HCT116 (cell line): ENCODE measurements around the gene RBCK1. TPM values are rescaled to one million over a fixed set of nuclear protein-coding genes. Genes with fewer than 3 reads are reported as not detected.

Experiments used
- ATAC-seq: fragments of 200-7000 bp; cut with Tn5 transposase; 2 replicates; pipeline ENCODE4 v1.9.1; 2020; ENCODE audit warnings: mild to moderate bottlenecking, moderate library complexity
- BruUV-seq: library from RNA; stranded (reverse); fragments of 400-500 nt; replicated peaks from 2 replicates; lab custom pipeline; 2021; lab: Mats Ljungman, UMichigan
- CTCF ChIA-PET: fragments of 300-600 bp; sonication (Branson Sonifier 250); formaldehyde crosslinking; loops from one replicate; lab custom pipeline; 2021; ENCODE audit warnings: antibody characterized with exemption; lab: Charles Lee
- POLR2A ChIA-PET: fragments of 300-600, 350-600 bp; sonication (Branson Sonifier 250); formaldehyde crosslinking; loops from one replicate; lab custom pipeline; 2021; ENCODE audit warnings: antibody characterized with exemption; lab: Charles Lee
- RAD21 ChIA-PET, 2 experiments: fragments of 300-600 bp; sonication (Branson Sonifier 250); formaldehyde crosslinking; loops; one replicate each; lab custom pipeline; 2023; ENCODE audit warnings: low total read pairs in 2 of 2; ENCODE audit not compliant: uncharacterized antibody in 2 of 2, unreplicated experiment in 2 of 2, low non-redundant PET in 1 of 2; lab: Charles Lee
- DNase-seq: peaks from one replicate; pipeline ENCODE4 v3.0.0-alpha.2; 2010; ENCODE audit warnings: low read depth, low spot score
- H2AFZ ChIP-seq: fragments of 200-600 bp; shearing (Covaris generic), sonication (generic); 2 replicates; pipeline ENCODE4 v1.6.1; 2017; ENCODE audit warnings: low read depth, mixed run types, mixed read lengths, antibody characterized with exemption, low read length; ENCODE audit not compliant: poor library complexity, severe bottlenecking
- H3K27ac ChIP-seq: 2 replicates; pipeline ENCODE4 v1.5.1; 2012; ENCODE audit warnings: low read depth, low read length
- H3K27me3 ChIP-seq: fragments of 200-600 bp; sonication (generic); 2 replicates; pipeline ENCODE4 v1.6.1; 2016; ENCODE audit warnings: mixed run types, low read length, mixed read lengths; ENCODE audit not compliant: insufficient read depth
- H3K36me3 ChIP-seq, 2 experiments: fragments of 200-500 bp in 1 of 2; fragments of 200-600 bp in 1 of 2; sonication (Bioruptor generic) in 1 of 2; sonication (generic) in 1 of 2; 2 replicates each; pipeline versions ENCODE4 v1.5.1 to v1.6.1; 2014 to 2016; ENCODE audit warnings: low read length in 2 of 2, inconsistent platforms in 1 of 2, mixed read lengths in 1 of 2, mixed run types in 1 of 2; ENCODE audit not compliant: insufficient read depth in 2 of 2, control insufficient read depth in 1 of 2
- H3K4me1 ChIP-seq, 2 experiments: fragments of 200-600 bp in 1 of 2; sonication (generic) in 1 of 2; 2 replicates each; pipeline versions ENCODE4 v1.5.1 to v1.6.1; 2012 to 2017; ENCODE audit warnings: low read length in 2 of 2, inconsistent platforms in 1 of 2, mild to moderate bottlenecking in 1 of 2, mixed read lengths in 1 of 2, mixed run types in 1 of 2, moderate library complexity in 1 of 2; ENCODE audit not compliant: insufficient read depth in 2 of 2, control insufficient read depth in 1 of 2
- H3K4me2 ChIP-seq: fragments of 200-600 bp; sonication (generic); 2 replicates; pipeline ENCODE4 v1.6.1; 2017; ENCODE audit warnings: mixed run types, low read length, mixed read lengths
- H3K4me3 ChIP-seq, 2 experiments: fragments of 200-600 bp in 1 of 2; sonication (generic) in 1 of 2; replicated peaks in 1 of 2; 2 replicates each; pipeline ENCODE4 v1.5.1; 2011 to 2016; ENCODE audit warnings: low read length in 2 of 2, control low read depth in 1 of 2, low read depth in 1 of 2, mild to moderate bottlenecking in 1 of 2, mixed read lengths in 1 of 2, mixed run types in 1 of 2
- H3K79me2 ChIP-seq: fragments of 200-600 bp; sonication (generic); 2 replicates; pipeline ENCODE4 v1.6.1; 2017; ENCODE audit warnings: mild to moderate bottlenecking, mixed run types, low read length, moderate library complexity, mixed read lengths; ENCODE audit not compliant: insufficient read depth
- H3K9ac ChIP-seq: fragments of 200-600 bp; sonication (generic); 2 replicates; pipeline ENCODE4 v1.6.1; 2016; ENCODE audit warnings: low read length, mixed read lengths
- H3K9me2 ChIP-seq: fragments of 200-600 bp; sonication (generic), shearing (Covaris generic); 2 replicates; pipeline ENCODE4 v1.6.1; 2017; ENCODE audit warnings: mixed run types, mild to moderate bottlenecking, moderate library complexity; ENCODE audit not compliant: insufficient read depth
- H3K9me3 ChIP-seq, 2 experiments: fragments of 200-500 bp in 1 of 2; fragments of 200-600 bp in 1 of 2; sonication (Bioruptor generic) in 1 of 2; sonication (generic) in 1 of 2; 2 replicates each; pipeline ENCODE4 v1.6.1; 2014 to 2017; ENCODE audit warnings: low read length in 2 of 2, mixed read lengths in 2 of 2, inconsistent platforms in 1 of 2, low read depth in 1 of 2, mild to moderate bottlenecking in 1 of 2, mixed run types in 1 of 2, moderate library complexity in 1 of 2; ENCODE audit not compliant: control insufficient read depth in 1 of 2, insufficient read depth in 1 of 2
- H4K20me1 ChIP-seq: fragments of 200-600 bp; sonication (generic), shearing (Covaris generic); 2 replicates; pipeline ENCODE4 v1.6.1; 2017; ENCODE audit warnings: mixed run types, mild to moderate bottlenecking, moderate library complexity; ENCODE audit not compliant: insufficient read depth
- CBX3 ChIP-seq: IDR thresholded peaks from 2 replicates; pipeline ENCODE4 v1.6.1; 2012; ENCODE audit warnings: low read depth
- CEBPB ChIP-seq: IDR thresholded peaks from 2 replicates; pipeline ENCODE4 v1.6.1; 2012; ENCODE audit warnings: low read depth
- EGR1 ChIP-seq: IDR thresholded peaks from 2 replicates; pipeline ENCODE4 v1.6.1; 2012; ENCODE audit warnings: low read depth
- EZH2 ChIP-seq: fragments of 200-600 bp; sonication (generic); IDR thresholded peaks from 2 replicates; pipeline ENCODE4 v1.6.1; 2017; ENCODE audit warnings: antibody characterized with exemption, mixed run types
- FOSL1 ChIP-seq: IDR thresholded peaks from 2 replicates; pipeline ENCODE4 v1.6.1; 2012; ENCODE audit warnings: low read depth
- JUND ChIP-seq: IDR thresholded peaks from 2 replicates; pipeline ENCODE4 v1.6.1; 2012
- POLR2A ChIP-seq: IDR thresholded peaks from 2 replicates; pipeline ENCODE4 v1.7.0; 2011; ENCODE audit warnings: borderline replicate concordance; ENCODE audit not compliant: insufficient read depth, insufficient read length; ENCODE audit errors: extremely low read depth
- POLR2AphosphoS5 ChIP-seq: IDR thresholded peaks from 2 replicates; pipeline ENCODE4 v1.6.1; 2011; ENCODE audit warnings: mild to moderate bottlenecking, low read depth, low read length, moderate library complexity
- SIN3A ChIP-seq: IDR thresholded peaks from 2 replicates; pipeline ENCODE4 v1.6.1; 2012; ENCODE audit warnings: low read depth
- SP1 ChIP-seq: IDR thresholded peaks from 2 replicates; pipeline ENCODE4 v1.6.1; 2012; ENCODE audit warnings: low read depth
- SRF ChIP-seq: IDR thresholded peaks from 2 replicates; pipeline ENCODE4 v1.6.1; 2012; ENCODE audit warnings: low read depth
- TCF7L2 ChIP-seq: IDR thresholded peaks from 2 replicates; pipeline ENCODE4 v1.7.0; 2011; ENCODE audit warnings: borderline replicate concordance, inconsistent platforms; ENCODE audit not compliant: insufficient read depth, insufficient read length; ENCODE audit errors: extremely low read depth
- YY1 ChIP-seq: IDR thresholded peaks from 2 replicates; pipeline ENCODE4 v1.6.1; 2011; ENCODE audit warnings: low read length, low read depth, moderate library complexity, mild to moderate bottlenecking; ENCODE audit not compliant: insufficient replicate concordance; ENCODE audit errors: extremely low read depth
- ZNF274 ChIP-seq: fragments of 200-500 bp; sonication (Bioruptor generic); IDR thresholded peaks from 2 replicates; pipeline ENCODE4 v1.6.1; 2014; ENCODE audit warnings: mild to moderate bottlenecking, low read depth, low read length, inconsistent platforms
- intact Hi-C: fragments of 100-400 bp; cut with micrococcal nuclease; formaldehyde crosslinking; loops from 2 replicates; pipeline ENCODE4 v1.10.0; 2022
- total RNA-seq: library from RNA; stranded (reverse); gene quantifications from one replicate; pipeline ENCODE4 v1.2.1, GENCODE V29; 2021; ENCODE audit not compliant: unreplicated experiment
- TF ChIP-seq, protein P1 (sequence below): IDR thresholded peaks from 2 replicates; pipeline ENCODE4 v1.6.1; 2012

Gene RBCK1
- total RNA-seq, 1 experiment from 2014 or later, result 180 TPM

DNA sequence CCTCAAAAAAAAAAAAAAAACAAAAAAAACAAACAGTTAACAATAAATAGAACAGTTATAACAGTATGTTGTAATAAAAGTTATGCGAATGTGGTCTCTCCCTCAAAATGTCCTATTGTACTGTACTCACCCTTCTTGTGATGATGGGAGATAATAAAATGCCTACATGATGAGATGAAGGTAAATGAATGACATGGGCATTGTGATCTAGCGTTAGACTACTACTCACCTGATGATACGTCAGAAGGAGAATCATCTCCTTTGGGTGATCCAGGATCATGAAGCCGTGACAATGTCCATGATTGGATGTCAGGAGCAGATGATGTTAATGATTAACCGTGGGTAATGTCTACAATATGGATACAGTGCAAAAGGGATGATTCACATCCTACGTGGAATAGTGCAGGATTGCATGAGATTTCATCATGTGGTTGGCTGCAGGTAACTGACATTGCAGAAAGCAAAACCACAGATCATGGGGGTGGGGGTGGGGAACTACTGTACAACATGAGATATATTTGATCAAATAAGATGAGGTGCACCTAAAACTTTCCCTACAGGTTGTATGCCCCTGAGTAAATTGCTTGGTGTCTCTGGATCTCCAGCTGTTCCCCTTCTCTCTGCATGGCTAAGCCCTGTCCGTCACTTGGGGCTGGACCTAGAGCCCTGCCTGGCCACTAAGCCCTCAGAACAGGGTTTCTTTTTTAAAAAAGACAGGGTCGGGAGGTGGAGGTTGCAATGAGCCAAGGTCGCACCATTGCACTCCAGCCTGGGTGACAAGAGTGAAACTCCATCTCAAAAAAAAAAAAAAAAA is 6.2 kb upstream of the RBCK1 start:
- peak; percentile 94 for DNase-seq
- H3K4me2 ChIP-seq, result peak overlapping the region; percentile 52
- ChIA-PET CTCF (no interaction called here), RAD21 (interaction anchor here in 1 of 2 experiments (0.6 kb wide), 1 partner anchor 19 kb away, joined by 3 read pairs; no protein-coding TSS in a partner anchor), POLR2A (interaction anchor here (0.6 to 19.5 kb wide), 3 partner anchors 28 to 103 kb away, joined by 3 to 639 read pairs (median 5); partner anchors contain the start of gene TRIB3)
- H3K9me2 ChIP-seq, result no peaks in the 10 kb centered on the region
- peaks cover 4 to 10% of the 10 kb centered on the region in 2 experiments; a peak in 3 of 4 replicates for H3K36me3 ChIP-seq
- H3K79me2 ChIP-seq, result no peaks in the 10 kb centered on the region
- peak overlapping the region; percentile 18; the same call in 1 of the 2 replicates for H3K27ac ChIP-seq
- no peak overlapping the region for H3K4me3 ChIP-seq
- intact Hi-C loops, result loop anchor here (2.0 to 5.0 kb wide), 2 partner anchors 21 to 40 kb away; partner anchors contain the start of gene TRIB3
- H3K4me1 ChIP-seq, result peaks cover 20 to 35% of the 10 kb centered on the region in 2 experiments
- H3K27me3 ChIP-seq, result no peaks in the 10 kb centered on the region
- 0 out of 2 replicates have a peak, but pooled peaks have one; percentile 33 for TF ChIP-seq EGR1
- peak; percentile 88 for TF ChIP-seq CBX3
- TF ChIP-seq EZH2, result no peak
- TF ChIP-seq SP1, result peak; percentile 99
- no peak for TF ChIP-seq YY1
- TF ChIP-seq POLR2AphosphoS5, result peak; percentile 80
- no peak for TF ChIP-seq ZNF274
- TF ChIP-seq JUND, result peak; percentile 78
- peak; percentile 80 for TF ChIP-seq FOSL1
- TF ChIP-seq POLR2A, result no peak
- peak; percentile 27 for TF ChIP-seq TCF7L2
- TF ChIP-seq CEBPB, result peak; percentile 100
- TF ChIP-seq SIN3A, result peak; percentile 79
- TF ChIP-seq, protein P1, sequence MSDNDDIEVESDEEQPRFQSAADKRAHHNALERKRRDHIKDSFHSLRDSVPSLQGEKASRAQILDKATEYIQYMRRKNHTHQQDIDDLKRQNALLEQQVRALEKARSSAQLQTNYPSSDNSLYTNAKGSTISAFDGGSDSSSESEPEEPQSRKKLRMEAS, result peak; percentile 70
- peak; percentile 72 for TF ChIP-seq SRF
- TF ChIP-seq, all 23 proteins: peak for 11
- H2AFZ ChIP-seq, result peak overlapping the region; percentile 75
- H3K9me3 ChIP-seq, result peaks cover 0 to 6% of the 10 kb centered on the region in 2 experiments; a peak in 1 of 4 replicates
- H3K9ac ChIP-seq, result no peak overlapping the region
- no TSS peak for BruUV-seq
- peak; percentile 69 for ATAC-seq
- no peaks in the 10 kb centered on the region for H4K20me1 ChIP-seq
